GM18519 (cell line): ENCODE results near the gene ARHGDIB.
A peak's percentile ranks its signal among the peaks of the same experiment; 100 is the strongest.

Source experiments
- ATAC-seq: cut with Tn5 transposase; IDR thresholded peaks from one replicate; pipeline ENCODE4 v1.9.1; 2021; ENCODE audit warnings: mild to moderate bottlenecking, moderate library complexity; ENCODE audit not compliant: unreplicated experiment, low FRiP score

The ARHGDIB gene

DNA sequence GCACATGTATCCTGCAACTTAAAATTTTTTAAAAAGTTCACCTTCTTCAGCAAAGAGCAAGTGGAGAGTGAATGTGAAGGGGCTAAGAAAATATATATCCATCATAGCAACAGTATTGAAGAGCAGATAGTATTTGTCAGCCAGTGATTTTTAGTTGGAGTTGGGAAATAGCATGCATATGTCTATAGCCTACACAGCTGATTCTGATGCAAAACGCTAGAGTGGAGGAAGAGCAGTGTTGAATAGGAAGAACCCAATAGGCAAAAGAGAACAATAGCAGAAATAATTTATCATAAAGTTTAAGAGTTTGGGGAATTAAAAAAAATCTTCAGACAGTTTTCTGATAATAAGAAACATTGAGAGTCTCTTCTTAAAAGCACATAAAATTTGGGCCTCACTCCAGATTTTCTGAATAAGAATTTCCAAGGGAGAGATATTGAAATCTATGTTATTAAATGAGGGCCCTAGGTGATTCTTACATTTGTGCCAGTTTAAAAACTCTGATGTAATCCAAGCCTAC, 23.4 kb upstream of the ARHGDIB start:
- ATAC-seq, result no peak

GRCh38 chr12:14984036-14984435, 22.6 kb upstream of the ARHGDIB start:
- ATAC-seq, result no peak

DNA sequence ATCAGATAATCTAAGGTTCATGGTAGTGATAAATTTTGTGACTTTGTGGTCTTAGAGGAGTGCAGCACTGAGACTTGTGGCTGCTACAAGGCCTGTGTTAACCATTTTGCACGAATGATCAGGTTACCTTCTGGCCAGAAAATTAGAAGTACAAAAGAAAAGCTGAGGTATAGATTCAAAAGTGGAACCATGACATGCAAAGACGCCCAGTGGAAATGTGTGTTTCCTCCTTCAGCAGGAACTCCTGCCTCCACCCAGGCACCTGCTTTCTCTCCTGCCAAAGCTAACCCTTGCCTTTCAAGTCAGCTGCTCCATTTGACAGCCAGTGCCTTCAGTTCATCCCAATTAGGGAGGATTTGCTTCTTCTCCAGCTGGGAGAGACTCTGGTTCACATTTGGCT, 21.6 kb upstream of the ARHGDIB start:
- ATAC-seq, result no peak

DNA sequence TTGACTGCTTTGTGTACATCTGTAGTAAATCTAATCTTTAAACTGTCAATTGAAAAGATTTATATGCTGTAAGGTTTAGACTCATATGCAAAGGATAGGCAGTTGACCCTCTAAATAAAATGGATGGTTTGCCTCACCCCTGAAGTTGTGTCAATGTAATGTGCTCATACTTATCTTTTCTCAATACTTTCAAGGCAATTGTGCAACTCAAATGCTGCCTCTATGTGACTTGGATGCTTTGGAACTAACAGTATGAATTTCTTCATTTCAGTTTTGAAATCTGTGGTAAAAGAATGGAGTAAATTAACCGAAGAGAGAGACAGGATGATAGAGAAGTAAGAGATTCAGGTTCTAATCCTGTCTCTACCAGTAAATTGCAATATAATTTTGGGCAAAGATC, 21.2 kb upstream of the ARHGDIB start:
- no peak for ATAC-seq

- no peak for ATAC-seq
Measured at GRCh38 chr12:14981049-14981448, 19.6 kb upstream of the ARHGDIB start.

DNA sequence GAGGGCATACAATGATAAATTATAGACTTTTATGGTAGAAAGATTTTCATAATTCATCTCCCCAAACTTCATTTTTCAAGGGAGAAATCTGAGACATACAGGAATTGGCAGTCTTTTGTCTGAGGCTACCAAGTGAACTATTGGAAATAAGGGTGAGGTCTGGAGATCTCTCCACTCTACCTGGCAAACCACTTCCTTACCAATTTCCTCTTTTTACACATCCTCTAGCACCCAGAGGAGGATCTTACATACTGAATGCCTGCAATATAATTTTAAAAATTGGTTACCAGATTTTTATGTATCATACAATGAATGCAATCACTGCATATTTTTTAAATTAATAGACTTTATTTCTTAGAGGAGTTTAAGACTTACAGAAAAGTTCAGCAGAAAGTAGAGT, 18.1 kb upstream of the ARHGDIB start:
- ATAC-seq, result no peak

GRCh38 chr12:14976658-14977057, 15.3 kb upstream of the ARHGDIB start:
- no peak for ATAC-seq

- no peak for ATAC-seq
Measured at GRCh38 chr12:14975457-14975856, 14.1 kb upstream of the ARHGDIB start.

GRCh38 chr12:14974633-14975032, 13.2 kb upstream of the ARHGDIB start:
- no peak for ATAC-seq

GRCh38 chr12:14972816-14973215, 11.4 kb upstream of the ARHGDIB start, which contains the start of gene PDE6H:
PDE6H (plus strand) TSS chr12:14973042; CDS start chr12:14978013, 4,971 bp downstream.
- no peak for ATAC-seq

DNA sequence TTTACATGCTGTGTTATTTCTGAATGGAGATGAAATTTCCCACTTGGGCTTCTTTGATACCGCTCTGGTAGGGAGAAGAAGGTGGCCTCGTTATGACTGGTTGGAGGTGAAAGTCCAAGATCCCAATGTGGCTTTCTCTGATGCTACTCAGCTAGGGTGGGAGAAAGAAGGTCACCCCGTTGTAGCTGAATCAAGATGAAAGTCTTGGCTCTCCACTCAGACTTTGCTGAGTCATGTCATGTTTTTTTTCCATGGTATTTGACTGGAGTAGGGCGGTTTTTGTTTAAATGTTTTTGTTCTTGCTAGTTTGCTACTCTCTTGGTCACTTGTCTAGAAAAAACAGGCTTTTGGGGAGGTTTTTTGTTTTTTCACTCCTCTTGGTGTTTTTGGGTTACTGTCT, 9.1 kb upstream of the ARHGDIB start:
- no peak for ATAC-seq

GRCh38 chr12:14968478-14968877, 7.1 kb upstream of the ARHGDIB start:
- ATAC-seq, result no peak

- ATAC-seq, result no peak
Measured at GRCh38 chr12:14965221-14965620, 3.8 kb upstream of the ARHGDIB start.

DNA sequence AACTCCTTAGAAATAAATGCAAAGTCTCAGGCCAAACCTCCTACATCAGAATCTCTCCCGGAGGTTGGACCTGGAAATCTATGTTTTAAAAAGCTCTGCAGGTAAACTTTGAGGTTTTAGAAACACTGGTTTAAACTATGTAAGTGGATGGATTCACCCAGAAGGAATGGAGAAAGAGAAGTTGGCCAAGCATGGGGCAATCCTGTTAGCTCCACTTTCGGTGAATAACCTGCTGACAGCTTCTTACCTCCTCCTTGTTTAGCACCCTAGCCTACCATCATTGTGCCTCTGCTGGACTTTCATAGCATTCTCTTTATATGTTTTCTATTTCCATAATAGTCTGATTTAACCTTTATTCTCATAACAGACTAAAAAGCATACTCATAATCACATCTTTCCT, 3.0 kb upstream of the ARHGDIB start:
- no peak for ATAC-seq

DNA sequence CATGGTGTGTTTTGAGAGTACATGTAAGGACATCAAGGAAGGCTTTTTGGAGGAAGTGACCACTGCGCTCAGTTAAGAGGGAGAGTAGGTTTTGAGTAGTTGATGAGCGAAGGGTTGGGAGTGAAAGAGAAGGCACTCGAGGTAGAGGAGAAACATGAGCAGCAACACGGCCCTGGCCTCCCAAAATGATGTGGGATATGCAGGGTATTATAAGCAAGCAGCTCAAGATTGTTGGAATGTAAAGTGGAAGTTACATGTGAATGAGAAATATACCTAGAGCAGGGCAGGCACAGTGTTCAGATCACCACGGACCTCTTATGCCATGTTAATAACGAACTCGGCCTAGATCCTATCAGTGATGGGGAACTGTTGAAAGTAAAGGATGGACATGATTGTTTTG, 2.1 kb upstream of the ARHGDIB start:
- ATAC-seq, result no peak

- ATAC-seq, result no peak
Measured at GRCh38 chr12:14962797-14963196, 1.4 kb upstream of the ARHGDIB start.

GRCh38 chr12:14962153-14962539, 745 bp upstream of the ARHGDIB start:
- ATAC-seq, result no peak

- ATAC-seq, result peak; percentile 28
Measured at GRCh38 chr12:14960548-14961465, 594 bp downstream of the ARHGDIB start.

DNA sequence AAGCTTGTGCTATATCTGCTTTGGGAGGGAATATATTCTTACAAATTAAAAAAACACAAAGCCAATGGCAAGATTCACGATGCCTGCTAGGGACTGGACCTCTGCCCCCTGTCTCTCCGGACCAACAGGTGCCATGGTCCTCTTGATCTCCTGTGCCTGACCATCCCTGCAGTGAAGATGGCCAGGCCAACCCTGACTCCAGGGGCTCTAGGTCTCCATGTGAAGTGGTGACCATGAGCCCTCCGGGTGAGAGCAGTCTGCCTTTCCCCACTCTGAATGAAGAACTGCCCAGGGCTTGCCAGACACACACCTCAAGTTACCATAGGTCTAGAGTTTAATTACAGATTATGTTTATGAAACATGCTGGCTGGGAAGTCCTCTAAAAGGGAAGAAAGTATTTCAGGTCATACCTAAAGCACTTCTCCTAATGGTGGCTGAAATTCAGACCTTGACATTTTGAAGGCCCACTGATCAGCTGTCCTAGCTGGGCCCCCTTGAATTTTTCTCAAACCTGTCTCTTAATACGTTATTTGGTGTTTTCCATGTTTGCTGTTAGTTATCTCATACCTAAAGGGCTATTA, 1.4 kb downstream of the ARHGDIB start:
- no peak for ATAC-seq

- no peak for ATAC-seq
Measured at GRCh38 chr12:14959463-14959862, 1.9 kb downstream of the ARHGDIB start.

DNA sequence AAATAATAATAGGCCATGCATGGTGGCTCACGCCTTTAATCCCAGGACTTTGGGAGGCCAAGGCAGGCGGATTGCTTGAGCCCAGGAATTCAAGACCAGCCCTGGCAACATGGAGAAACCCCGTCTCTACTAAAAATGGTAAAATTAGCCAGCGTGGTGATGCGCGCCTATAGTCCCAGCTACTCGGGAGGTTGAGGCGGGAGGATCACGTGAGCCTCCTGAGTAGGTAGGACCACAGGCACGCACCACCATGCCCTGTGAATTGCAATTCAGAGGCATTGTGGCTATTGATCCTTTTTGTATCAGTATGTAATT, 2.3 kb downstream of the ARHGDIB start:
- ATAC-seq, result no peak
